Measurements from ENCODE around the gene BLVRB. TPM values are rescaled to one million over a fixed set of nuclear protein-coding genes. Genes with fewer than 3 reads are reported as not detected.

BLVRB gene
- total and polyA plus RNA-seq, 7 donors = 74.1 to 204 (median 167) TPM

- WGBS, 3 donors = 97 to 98% (median 97%) methylated on average over 2 of the region's 2 CpGs
- no peak for ATAC-seq
- intact Hi-C loops (cut with DNase I) = no loop called here
Observed at GRCh38 chr19:40415768-40416167, 49.8 kb downstream of the BLVRB start.

GRCh38 chr19:40414542-40415535 is 50.7 kb downstream of the BLVRB start:
- H3K27ac ChIP-seq = peak overlapping the region; percentile 36
- WGBS, 3 donors = 64 to 73% (median 73%) methylated on average over 21 of the region's 21 CpGs
- no peak for ATAC-seq

More at GRCh38 chr19:40415768-40416167, 49.8 kb downstream of the BLVRB start:
- H3K9me3 ChIP-seq = no peaks in the 10 kb centered on the region
- peak overlapping the region; percentile 77 for H3K27ac ChIP-seq
- no peak for TF ChIP-seq CTCF (IDR thresholded peaks at IDR 0.05)
- H3K27me3 ChIP-seq (ENCODE audit: insufficient read depth in 3 of 3, low read length in 2 of 3) = no peaks in the 10 kb centered on the region
- H3K4me1 ChIP-seq = peaks cover 21% of the 10 kb centered on the region
- no peak overlapping the region for H3K4me3 ChIP-seq
- H3K36me3 ChIP-seq (ENCODE audit: insufficient read depth in 1 of 2, low read depth in 1 of 2) = no peaks in the 10 kb centered on the region
- no peak for DNase-seq

GRCh38 chr19:40413291-40413845 is 52.2 kb downstream of the BLVRB start, which contains the start of gene PRX:
TSS of gene PRX (minus strand) at chr19:40413378. CDS start at chr19:40407932, 5,446 bp downstream.
- H3K4me1 ChIP-seq = peaks cover 23% of the 10 kb centered on the region
- no peaks in the 10 kb centered on the region for H3K36me3 ChIP-seq (ENCODE audit: insufficient read depth in 1 of 2, low read depth in 1 of 2)
- intact Hi-C loops (cut with DNase I) = loop anchor here in 1 of 2 donors (5.0 kb wide), 1 partner anchor 71 kb away; no protein-coding TSS in a partner anchor
- H3K4me3 ChIP-seq = no peak within 1 kb of the TSS
- no peak for TF ChIP-seq CTCF (IDR thresholded peaks at IDR 0.05)
- H3K9me3 ChIP-seq = no peaks in the 10 kb centered on the region
- ATAC-seq (no peak), DNase-seq (no peak)
- no peaks in the 10 kb centered on the region for H3K27me3 ChIP-seq (ENCODE audit: insufficient read depth in 3 of 3, low read length in 2 of 3)
- WGBS, 3 donors = 39 to 57% (median 51%) methylated on average over 17 to 18 of the region's 18 CpGs
- H3K27ac ChIP-seq = peak within 1 kb of the TSS; percentile 92

More at GRCh38 chr19:40414542-40415535, 50.7 kb downstream of the BLVRB start:
- H3K4me1 ChIP-seq = peaks cover 23% of the 10 kb centered on the region
- intact Hi-C loops (cut with DNase I) = loop anchor here in 1 of 2 donors (5.0 kb wide), 1 partner anchor 73 kb away; no protein-coding TSS in a partner anchor
- no peak overlapping the region for H3K4me3 ChIP-seq
- no peak for DNase-seq
- H3K27me3 ChIP-seq (ENCODE audit: insufficient read depth in 3 of 3, low read length in 2 of 3) = no peaks in the 10 kb centered on the region
- H3K36me3 ChIP-seq (ENCODE audit: insufficient read depth in 1 of 2, low read depth in 1 of 2) = no peaks in the 10 kb centered on the region
- no peaks in the 10 kb centered on the region for H3K9me3 ChIP-seq
- TF ChIP-seq CTCF (IDR thresholded peaks at IDR 0.05) = no peak

- WGBS, 3 donors = 77 to 87% (median 77%) methylated on average over 4 of the region's 4 CpGs
- Histone ChIP-seq H3K27me3 (ENCODE audit: insufficient read depth in 3 of 3, low read length in 2 of 3) (no peaks in the 10 kb centered on the region), H3K27ac (peak overlapping the region; percentile 92), H3K36me3 (ENCODE audit: insufficient read depth in 1 of 2, low read depth in 1 of 2) (no peaks in the 10 kb centered on the region), H3K4me3 (no peak overlapping the region), H3K9me3 (no peaks in the 10 kb centered on the region), H3K4me1 (peaks cover 23% of the 10 kb centered on the region)
- ATAC-seq (no peak), DNase-seq (no peak)
- no peak for TF ChIP-seq CTCF (IDR thresholded peaks at IDR 0.05)
- intact Hi-C loops (cut with DNase I) = loop anchor here in 1 of 2 donors (5.0 kb wide), 1 partner anchor 71 kb away; no protein-coding TSS in a partner anchor
Observed at GRCh38 chr19:40412866-40413265, 52.7 kb downstream of the BLVRB start.

All from psoas muscle (tissue), 8 donors.